ENCODE measurements around the gene ATP6V0E2. TPM values are rescaled to one million over a fixed set of nuclear protein-coding genes. Genes with fewer than 3 reads are reported as not detected.
A peak's percentile ranks its signal among the peaks of the same experiment; 100 is the strongest.
"Not testable (repeated sequence)": the region's sequence is repeated elsewhere in the genome, so short reads cannot be mapped to it uniquely, and the experiment has no call there.

The ATP6V0E2 gene
- total RNA-seq, 1 donor from 2014 or later, result 47.5 TPM

DNA sequence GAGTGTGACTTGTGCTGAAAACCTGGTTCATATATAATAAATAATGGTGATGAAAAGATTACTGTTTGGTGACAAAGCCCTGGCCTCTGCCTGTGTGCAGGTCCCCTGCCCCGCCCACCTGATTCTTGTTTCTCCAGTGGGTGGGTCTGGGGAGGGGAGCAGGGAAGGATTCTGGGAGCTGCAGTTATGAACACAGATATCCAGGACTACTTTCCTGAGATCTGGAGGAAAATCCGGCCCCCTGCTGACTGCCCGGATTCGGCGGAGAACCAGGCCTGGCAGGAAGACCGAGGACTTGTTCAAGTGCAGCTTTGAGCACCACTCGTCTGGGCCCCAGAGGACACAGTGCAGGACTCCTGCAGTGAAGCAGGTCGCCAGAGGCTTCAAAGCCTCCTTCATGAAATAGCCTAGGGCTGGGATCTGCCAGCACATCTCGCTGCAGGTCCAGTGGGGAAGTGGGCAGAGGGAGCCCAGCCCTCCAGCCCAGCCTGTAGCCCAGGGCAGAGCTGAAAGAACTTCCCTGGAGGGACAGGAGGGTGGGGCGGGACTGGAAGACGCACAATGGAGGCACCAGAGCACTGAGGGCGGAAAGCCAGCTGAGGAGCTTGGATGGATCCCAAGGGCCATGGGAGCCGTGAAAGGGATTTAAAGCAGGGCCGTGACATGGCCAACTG lies 7.0 kb downstream of the ATP6V0E2 start:
- intact Hi-C loops (cut with micrococcal nuclease), result no loop called here
- Mint-ChIP-seq H3K4me1 (ENCODE audit: low read depth) (peaks cover 19% of the 10 kb centered on the region), H3K27ac (no peak overlapping the region), H3K4me3 (no peak overlapping the region), H3K9me3 (no peaks in the 10 kb centered on the region), H3K36me3 (ENCODE audit: low read depth) (peaks cover 12% of the 10 kb centered on the region), H3K27me3 (ENCODE audit: insufficient read depth) (no peaks in the 10 kb centered on the region)
- no peak for DNase-seq (ENCODE audit: low spot score)

DNA sequence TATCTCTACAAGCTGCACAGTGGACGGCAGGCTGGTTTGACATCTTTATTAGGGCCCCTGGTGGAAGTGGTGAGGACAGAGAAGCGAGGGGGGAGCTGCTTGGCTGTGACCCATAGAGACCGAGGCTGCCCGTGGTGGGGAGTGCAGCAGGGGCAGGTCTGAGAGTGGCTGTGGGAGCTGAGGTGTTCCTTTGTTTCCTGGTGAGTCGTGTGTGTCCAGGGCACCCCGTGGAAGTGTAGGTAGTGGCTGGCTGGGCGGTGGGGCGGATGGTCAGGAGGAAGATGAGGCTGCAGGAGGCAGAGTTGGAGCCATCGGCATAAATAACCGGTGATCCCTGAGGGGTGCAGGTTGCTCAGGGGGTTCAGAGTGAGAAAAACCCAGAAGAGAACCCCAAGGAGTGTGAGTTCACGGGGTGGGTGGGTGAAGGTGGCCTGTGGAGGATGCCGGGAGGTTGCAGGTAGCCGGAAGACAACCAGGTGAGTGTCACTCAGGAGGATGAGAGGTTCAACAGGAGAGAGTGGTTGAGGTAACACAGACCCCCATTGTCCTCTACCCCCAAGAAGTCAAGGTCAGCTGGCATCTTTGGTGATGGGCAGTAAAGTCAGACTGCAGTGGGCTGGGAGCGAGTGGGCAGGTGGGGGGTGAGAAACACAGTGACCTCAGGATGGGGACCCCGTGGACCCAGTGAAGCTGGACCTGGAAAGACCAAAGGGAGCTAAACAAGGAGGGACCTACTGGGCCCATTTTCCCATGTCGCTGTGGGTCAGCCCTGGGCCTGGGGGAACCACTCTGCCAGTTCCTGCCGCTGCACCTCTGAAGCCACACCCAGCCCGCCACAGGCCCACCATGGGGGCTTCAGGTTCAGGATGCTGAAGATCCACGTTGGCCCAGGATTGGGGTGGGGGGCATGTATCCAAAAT lies 7.8 kb downstream of the ATP6V0E2 start:
- no peak for DNase-seq (ENCODE audit: low spot score)
- no peak overlapping the region for H3K4me3 Mint-ChIP-seq
- intact Hi-C loops (cut with micrococcal nuclease), result no loop called here
- H3K27me3 Mint-ChIP-seq (ENCODE audit: insufficient read depth), result no peaks in the 10 kb centered on the region
- peaks cover 12% of the 10 kb centered on the region for H3K36me3 Mint-ChIP-seq (ENCODE audit: low read depth)
- H3K9me3 Mint-ChIP-seq, result no peaks in the 10 kb centered on the region
- H3K27ac Mint-ChIP-seq, result no peak overlapping the region
- H3K4me1 Mint-ChIP-seq (ENCODE audit: low read depth), result peaks cover 15% of the 10 kb centered on the region

DNA sequence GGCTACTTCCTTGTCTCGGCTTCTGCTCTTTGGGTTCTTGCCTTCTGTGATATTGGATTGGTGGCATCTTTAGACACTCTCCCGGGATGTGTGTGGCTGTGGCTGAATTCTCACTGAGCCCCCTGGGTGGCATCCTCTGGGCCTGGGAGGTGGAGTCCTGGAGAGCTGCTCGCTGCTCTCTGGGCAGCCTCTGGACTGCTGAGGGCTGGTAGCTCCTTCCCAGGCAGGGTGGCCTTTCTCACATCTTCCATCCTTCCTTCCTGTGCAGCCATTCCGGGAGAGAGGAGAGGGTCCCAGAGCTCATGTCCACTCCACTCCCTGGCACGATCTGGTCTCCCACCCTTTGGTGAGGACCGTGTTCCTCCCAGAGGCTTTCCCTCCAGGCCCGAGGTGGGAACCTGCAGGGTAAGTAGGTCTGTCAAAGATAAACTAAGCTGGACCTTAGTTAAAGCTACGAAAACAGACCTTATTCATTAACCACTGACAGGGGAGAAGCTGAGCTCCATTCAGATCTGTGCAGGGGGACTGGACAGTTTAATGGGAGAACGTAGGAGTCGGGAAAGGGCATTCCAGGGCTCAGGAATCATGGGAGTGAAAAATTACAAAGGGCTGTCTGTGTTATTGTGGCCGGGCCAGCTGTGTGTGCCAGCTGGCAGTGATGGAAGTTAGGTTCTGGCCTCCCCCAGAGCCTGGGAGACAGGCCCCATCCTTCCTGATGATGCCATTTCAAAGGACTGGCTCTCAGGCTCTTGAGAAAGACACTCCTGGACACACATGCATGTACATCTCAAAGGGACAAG lies 8.7 kb downstream of the ATP6V0E2 start:
- H3K36me3 Mint-ChIP-seq (ENCODE audit: low read depth), result peaks cover 10% of the 10 kb centered on the region
- H3K9me3 Mint-ChIP-seq, result no peaks in the 10 kb centered on the region
- no peak overlapping the region for H3K27ac Mint-ChIP-seq
- no peak overlapping the region for H3K4me3 Mint-ChIP-seq
- intact Hi-C loops (cut with micrococcal nuclease), result loop anchor here (1.0 kb wide), 1 partner anchor 394 kb away; no protein-coding TSS in a partner anchor
- H3K4me1 Mint-ChIP-seq (ENCODE audit: low read depth), result peaks cover 15% of the 10 kb centered on the region
- no peaks in the 10 kb centered on the region for H3K27me3 Mint-ChIP-seq (ENCODE audit: insufficient read depth)
- no peak for DNase-seq (ENCODE audit: low spot score)

DNA sequence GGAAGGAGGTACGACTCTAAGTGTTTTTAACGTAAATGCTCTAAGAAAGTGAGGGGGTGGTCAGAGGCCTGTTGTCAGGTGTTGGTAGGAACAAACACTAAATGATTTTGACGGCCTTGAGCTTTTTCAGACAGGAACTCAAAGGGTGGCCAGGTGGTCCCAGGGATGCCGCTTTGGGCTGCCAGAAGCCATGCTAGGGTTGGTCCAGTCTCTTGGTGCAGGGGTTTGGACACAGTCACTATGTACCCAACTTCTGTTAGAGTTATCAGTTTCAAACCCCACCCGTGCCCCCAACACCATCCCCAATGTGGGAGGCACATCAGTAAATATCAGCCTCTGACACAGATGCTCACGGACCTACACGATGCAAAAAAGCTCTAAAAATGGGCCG lies 9.3 kb downstream of the ATP6V0E2 start:
- H3K4me1 Mint-ChIP-seq (ENCODE audit: low read depth), result peaks cover 9% of the 10 kb centered on the region
- intact Hi-C loops (cut with micrococcal nuclease), result loop anchor here (1.0 kb wide), 1 partner anchor 393 kb away; no protein-coding TSS in a partner anchor
- no peak for DNase-seq (ENCODE audit: low spot score)
- peaks cover 4% of the 10 kb centered on the region for H3K36me3 Mint-ChIP-seq (ENCODE audit: low read depth)
- H3K4me3 Mint-ChIP-seq, result no peak overlapping the region
- no peaks in the 10 kb centered on the region for H3K9me3 Mint-ChIP-seq
- no peaks in the 10 kb centered on the region for H3K27me3 Mint-ChIP-seq (ENCODE audit: insufficient read depth)
- H3K27ac Mint-ChIP-seq, result no peak overlapping the region

DNA sequence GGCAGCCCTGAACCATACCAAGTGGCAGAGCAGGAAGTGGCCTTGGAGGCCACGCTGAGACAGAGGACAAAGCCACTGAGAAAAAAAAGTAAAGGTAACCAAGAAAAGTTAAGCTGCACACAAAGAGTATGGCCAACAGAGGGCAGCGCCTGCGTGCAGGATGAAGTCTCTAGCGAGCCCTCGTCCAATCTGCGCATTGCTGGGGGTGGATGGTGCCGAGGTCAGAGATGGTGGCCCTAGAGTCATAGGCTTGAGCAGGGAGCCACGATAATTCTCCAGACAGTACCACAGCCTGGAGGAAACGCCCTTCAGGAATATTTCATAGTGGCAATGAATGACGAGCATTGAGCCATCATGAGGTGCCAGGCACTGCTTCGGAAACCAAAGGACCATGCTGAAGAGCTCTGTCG lies 9.7 kb downstream of the ATP6V0E2 start:
- Mint-ChIP-seq H3K36me3 (ENCODE audit: low read depth) (peaks cover 1% of the 10 kb centered on the region), H3K4me3 (no peak overlapping the region), H3K27ac (no peak overlapping the region), H3K4me1 (ENCODE audit: low read depth) (peaks cover 6% of the 10 kb centered on the region), H3K27me3 (ENCODE audit: insufficient read depth) (no peaks in the 10 kb centered on the region), H3K9me3 (no peaks in the 10 kb centered on the region)
- intact Hi-C loops (cut with micrococcal nuclease), result loop anchor here (1.0 kb wide), 1 partner anchor 393 kb away; no protein-coding TSS in a partner anchor
- peak; percentile 49 for DNase-seq (ENCODE audit: low spot score)

DNA sequence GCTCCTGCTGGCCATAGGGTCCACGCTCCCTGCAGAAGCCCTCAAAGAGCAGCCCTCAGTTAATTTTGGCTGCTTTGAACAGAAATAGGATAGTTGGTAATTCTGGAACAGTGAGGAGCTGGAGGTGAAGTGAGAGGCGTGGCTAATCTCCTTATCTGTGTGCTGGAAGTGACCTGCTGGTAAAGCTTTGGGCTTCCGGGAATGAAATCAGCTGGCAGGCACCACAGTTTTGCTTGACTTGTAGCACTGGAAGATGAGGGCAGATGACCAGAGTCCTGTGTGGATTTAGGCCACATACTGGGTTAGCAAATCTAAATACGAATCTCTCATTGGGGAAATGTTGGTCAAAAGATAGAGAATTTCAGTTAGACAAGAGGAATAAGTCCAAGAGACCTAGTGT lies 10.2 kb downstream of the ATP6V0E2 start:
- peaks cover 1% of the 10 kb centered on the region for H3K36me3 Mint-ChIP-seq (ENCODE audit: low read depth)
- no peaks in the 10 kb centered on the region for H3K27me3 Mint-ChIP-seq (ENCODE audit: insufficient read depth)
- H3K9me3 Mint-ChIP-seq, result no peaks in the 10 kb centered on the region
- DNase-seq (ENCODE audit: low spot score), result no peak
- peaks cover 6% of the 10 kb centered on the region for H3K4me1 Mint-ChIP-seq (ENCODE audit: low read depth)
- H3K27ac Mint-ChIP-seq, result no peak overlapping the region
- intact Hi-C loops (cut with micrococcal nuclease), result no loop called here
- H3K4me3 Mint-ChIP-seq, result no peak overlapping the region

DNA sequence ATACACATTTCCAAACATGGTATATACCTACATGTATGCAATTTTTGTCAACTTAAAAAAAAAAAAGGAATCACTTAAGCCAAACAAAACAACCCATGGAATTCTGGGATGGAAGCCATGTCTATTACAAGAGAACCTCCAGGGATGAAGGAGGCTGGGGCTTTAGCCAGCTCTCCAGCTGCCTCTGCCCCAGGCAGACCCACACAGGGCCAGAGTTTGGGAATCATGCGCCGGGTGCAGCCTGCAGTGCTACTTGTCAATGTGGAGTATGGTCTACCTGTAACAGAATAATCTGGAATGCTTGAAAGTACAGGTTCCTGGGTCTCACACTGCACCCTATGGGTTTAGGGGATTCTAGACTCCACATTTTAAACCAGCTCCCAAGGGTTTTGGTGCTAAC lies 10.8 kb downstream of the ATP6V0E2 start:
- no peak for DNase-seq (ENCODE audit: low spot score)
- Mint-ChIP-seq H3K36me3 (ENCODE audit: low read depth) (peaks cover 1% of the 10 kb centered on the region), H3K27ac (no peak overlapping the region), H3K27me3 (ENCODE audit: insufficient read depth) (no peaks in the 10 kb centered on the region), H3K4me1 (ENCODE audit: low read depth) (peaks cover 6% of the 10 kb centered on the region), H3K9me3 (no peaks in the 10 kb centered on the region), H3K4me3 (no peak overlapping the region)
- intact Hi-C loops (cut with micrococcal nuclease), result no loop called here

DNA sequence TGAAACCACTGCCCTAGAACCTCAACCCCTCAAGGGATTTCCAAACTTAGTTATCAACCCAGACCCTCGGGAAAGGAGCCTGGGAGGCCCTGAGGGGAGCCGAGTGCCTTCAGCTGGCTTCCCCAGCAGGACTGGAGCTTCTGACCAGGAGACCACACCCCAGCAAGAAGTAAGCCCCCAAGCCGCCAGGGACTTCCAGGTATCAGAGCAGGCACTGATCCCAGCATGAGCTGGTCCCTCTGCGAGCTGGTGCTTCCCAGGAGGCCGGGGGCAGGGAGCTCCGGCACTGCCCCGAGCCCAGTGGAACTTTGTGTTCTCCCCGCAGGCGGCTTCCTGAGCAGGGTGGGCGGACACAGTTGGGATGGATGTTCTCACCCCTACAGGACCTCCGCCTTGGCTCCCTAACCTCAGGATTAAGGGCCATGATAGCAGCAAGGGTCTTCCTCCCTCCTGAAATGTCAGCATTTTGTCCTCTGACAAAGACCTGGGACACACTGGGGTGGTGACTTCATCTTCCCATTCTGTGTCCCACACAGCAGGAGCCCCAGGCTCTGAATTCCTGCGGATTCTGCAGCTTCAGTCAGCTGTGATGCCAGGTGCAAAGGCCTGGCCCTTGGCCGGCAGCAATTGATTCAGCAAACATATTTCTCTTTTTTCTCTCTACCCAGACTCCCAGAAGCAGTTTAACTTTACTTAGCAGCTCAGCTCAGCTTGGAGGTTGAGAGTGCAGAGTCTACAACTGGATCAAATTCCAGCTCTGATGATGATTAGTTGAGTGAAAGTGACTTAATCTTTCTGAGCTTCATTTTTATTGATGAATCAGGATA lies 11.6 kb downstream of the ATP6V0E2 start:
- Mint-ChIP-seq H3K9me3 (no peaks in the 10 kb centered on the region), H3K4me1 (ENCODE audit: low read depth) (peaks cover 6% of the 10 kb centered on the region), H3K36me3 (ENCODE audit: low read depth) (no peaks in the 10 kb centered on the region), H3K27me3 (ENCODE audit: insufficient read depth) (no peaks in the 10 kb centered on the region), H3K4me3 (no peak overlapping the region), H3K27ac (no peak overlapping the region)
- no peak for DNase-seq (ENCODE audit: low spot score)
- intact Hi-C loops (cut with micrococcal nuclease), result no loop called here

DNA sequence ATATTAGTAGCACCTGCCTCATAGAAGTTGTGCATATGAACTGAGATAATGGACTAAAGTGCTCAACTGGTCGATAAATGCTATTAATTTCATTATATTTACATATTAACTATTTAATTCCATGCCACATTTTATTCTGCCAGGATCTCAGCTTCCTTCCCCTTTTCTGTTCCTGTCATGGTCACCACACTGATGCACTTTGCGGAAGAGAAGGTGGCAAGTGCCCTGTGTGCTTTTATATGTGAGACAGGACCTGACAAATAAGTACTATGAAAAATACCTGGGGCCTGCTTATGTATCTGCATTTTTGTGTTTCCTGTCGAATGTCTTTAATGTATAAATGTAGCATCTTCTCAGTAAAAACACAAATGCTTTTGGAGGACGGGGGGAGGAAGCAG lies 12.2 kb downstream of the ATP6V0E2 start:
- DNase-seq (ENCODE audit: low spot score), result no peak
- Mint-ChIP-seq H3K9me3 (no peaks in the 10 kb centered on the region), H3K36me3 (ENCODE audit: low read depth) (no peaks in the 10 kb centered on the region), H3K4me3 (no peak overlapping the region), H3K27me3 (ENCODE audit: insufficient read depth) (no peaks in the 10 kb centered on the region), H3K27ac (no peak overlapping the region), H3K4me1 (ENCODE audit: low read depth) (peaks cover 6% of the 10 kb centered on the region)
- intact Hi-C loops (cut with micrococcal nuclease), result no loop called here

DNA sequence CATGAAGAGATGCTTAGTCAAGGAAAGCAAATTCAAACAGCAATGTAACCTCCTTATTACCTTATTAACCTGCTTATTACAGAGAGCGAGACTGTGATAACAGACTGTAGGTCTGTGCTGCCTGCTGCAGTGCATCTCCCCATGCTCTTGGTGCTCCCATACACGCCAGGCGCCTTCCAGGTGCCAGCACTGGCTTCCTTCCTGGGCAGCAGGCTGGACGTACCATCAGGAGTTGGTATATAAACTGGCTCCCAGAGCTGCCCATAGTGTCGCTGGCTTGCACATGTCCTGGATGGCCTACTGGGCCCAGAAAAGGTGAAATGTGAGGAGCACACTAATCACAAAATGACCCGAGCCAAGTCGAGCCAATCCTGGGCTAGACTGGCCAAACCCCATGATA lies 13.5 kb downstream of the ATP6V0E2 start:
- DNase-seq (ENCODE audit: low spot score), result no peak
- Mint-ChIP-seq H3K4me1 (ENCODE audit: low read depth) (peaks cover 6% of the 10 kb centered on the region), H3K4me3 (no peak overlapping the region), H3K27me3 (ENCODE audit: insufficient read depth) (no peaks in the 10 kb centered on the region), H3K36me3 (ENCODE audit: low read depth) (no peaks in the 10 kb centered on the region), H3K27ac (no peak overlapping the region), H3K9me3 (no peaks in the 10 kb centered on the region)
- intact Hi-C loops (cut with micrococcal nuclease), result no loop called here

DNA sequence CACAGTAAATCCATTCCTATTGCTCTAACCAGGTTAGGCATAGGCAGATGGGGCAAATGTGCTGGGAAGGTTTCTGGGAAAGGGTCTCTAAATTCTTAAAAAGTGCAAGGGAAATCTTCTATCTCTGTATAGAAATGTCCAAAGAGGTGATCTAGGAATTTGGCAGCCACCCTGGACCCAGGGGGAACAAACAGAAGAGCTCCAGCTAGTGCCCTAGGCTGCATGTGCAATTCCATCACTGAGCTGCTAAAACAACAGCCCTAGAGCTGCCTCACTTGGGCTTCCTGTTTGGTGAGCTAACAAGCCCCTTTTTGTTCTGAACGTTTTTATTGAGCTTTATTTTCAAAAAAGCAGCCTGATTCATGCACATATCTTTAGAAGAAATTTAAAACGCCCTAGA lies 16.9 kb downstream of the ATP6V0E2 start:
- H3K27me3 Mint-ChIP-seq (ENCODE audit: insufficient read depth); intact Hi-C loops (cut with micrococcal nuclease); H3K4me3 Mint-ChIP-seq; H3K9me3 Mint-ChIP-seq; H3K4me1 Mint-ChIP-seq (ENCODE audit: low read depth); H3K27ac Mint-ChIP-seq; DNase-seq (ENCODE audit: low spot score); H3K36me3 Mint-ChIP-seq (ENCODE audit: low read depth): not testable (repeated sequence)

DNA sequence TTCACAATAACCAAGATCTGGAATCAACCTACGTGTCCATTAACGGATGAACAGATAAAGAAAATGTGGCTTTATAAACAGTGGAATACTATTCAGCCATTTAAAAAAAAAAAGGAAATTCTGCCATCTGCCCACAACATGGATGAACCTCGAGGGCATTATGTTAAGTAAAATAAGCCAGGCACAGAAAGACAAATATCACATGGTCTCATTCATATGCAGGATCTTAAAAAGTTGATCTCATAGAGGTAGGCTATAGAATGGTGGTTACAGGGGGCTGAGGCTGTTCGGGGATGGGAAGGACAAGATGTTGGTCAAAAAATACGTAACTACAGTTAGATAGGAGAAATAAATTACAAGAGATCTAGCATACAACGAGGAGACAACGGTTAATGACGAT lies 21.2 kb downstream of the ATP6V0E2 start:
- H3K4me3 Mint-ChIP-seq; H3K27me3 Mint-ChIP-seq (ENCODE audit: insufficient read depth); H3K9me3 Mint-ChIP-seq; intact Hi-C loops (cut with micrococcal nuclease); H3K27ac Mint-ChIP-seq; DNase-seq (ENCODE audit: low spot score); H3K4me1 Mint-ChIP-seq (ENCODE audit: low read depth); H3K36me3 Mint-ChIP-seq (ENCODE audit: low read depth): not testable (repeated sequence)

All from activated T-helper 1 cell treated with anti-CD3 and anti-CD28 coated beads, Interleukin-12 subunit alpha, Interleukin-12 subunit beta, Interleukin-2, Interleukin-4 antibody, amounts not matched to agents 30 ng/mL and 10 ng/mL and 1 ng/mL, durations not matched to agents 14 hours and 24 hours and 36 hours (primary cell).